BLaER1 (cell line): ENCODE results near the gene TMEM121B.

Source experiments
- H3K27ac ChIP-seq: shearing (Covaris generic); formaldehyde crosslinking; 2 replicates; pipeline ENCODE4 v1.8.1; 2022
- H3K27me3 ChIP-seq: shearing (Covaris generic); formaldehyde crosslinking; 2 replicates; pipeline ENCODE4 v1.8.1; 2022
- H3K36me3 ChIP-seq: shearing (Covaris generic); formaldehyde crosslinking; 2 replicates; pipeline ENCODE4 v1.8.1; 2022
- H3K4me1 ChIP-seq: shearing (Covaris generic); formaldehyde crosslinking; 2 replicates; pipeline ENCODE4 v1.8.1; 2022
- H3K4me2 ChIP-seq: shearing (Covaris generic); formaldehyde crosslinking; 2 replicates; pipeline ENCODE4 v1.8.1; 2022
- H3K4me3 ChIP-seq: shearing (Covaris generic); formaldehyde crosslinking; 2 replicates; pipeline ENCODE4 v1.8.1; 2022
- H3K9ac ChIP-seq: shearing (Covaris generic); formaldehyde crosslinking; 2 replicates; pipeline ENCODE4 v1.8.1; 2022
- H3K9me3 ChIP-seq: shearing (Covaris generic); formaldehyde crosslinking; 2 replicates; pipeline ENCODE4 v1.8.1; 2022
- H4K20me1 ChIP-seq: shearing (Covaris generic); formaldehyde crosslinking; 2 replicates; pipeline ENCODE4 v1.8.1; 2022
- Cebpa-rat ChIP-seq: shearing (Covaris generic); IDR thresholded peaks from 2 replicates; pipeline ENCODE4 v1.8.1; 2022

TMEM121B gene

DNA sequence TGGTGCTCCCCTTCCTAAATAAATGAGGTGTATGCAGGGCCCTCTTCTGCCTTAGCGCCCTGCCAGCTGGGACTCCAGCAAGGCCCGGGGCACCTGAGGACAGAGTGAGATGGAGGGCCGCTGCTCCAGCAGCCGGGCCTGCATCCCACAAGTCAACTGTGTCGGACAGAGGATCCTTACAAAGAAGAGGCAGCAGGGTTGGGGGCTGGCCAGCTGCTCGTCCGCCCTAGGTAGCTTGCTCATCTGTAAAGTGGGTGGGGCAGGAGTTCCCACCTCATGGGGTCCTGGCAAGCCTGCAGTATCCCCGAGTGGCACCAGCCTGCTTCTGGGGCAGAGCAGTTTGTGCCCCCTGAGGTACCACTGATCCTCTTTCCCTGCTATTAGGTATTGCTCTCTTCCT lies 7.6 kb downstream of the TMEM121B start:
- no peaks in the 10 kb centered on the region for H3K9me3 ChIP-seq
- peaks cover 67% of the 10 kb centered on the region for H3K4me1 ChIP-seq
- no peak overlapping the region for H3K9ac ChIP-seq
- no peak overlapping the region for H3K4me3 ChIP-seq
- peaks cover 59% of the 10 kb centered on the region for H4K20me1 ChIP-seq
- TF ChIP-seq Cebpa-rat: no peak
- no peaks in the 10 kb centered on the region for H3K27me3 ChIP-seq
- H3K36me3 ChIP-seq: peaks cover 22% of the 10 kb centered on the region
- no peak overlapping the region for H3K4me2 ChIP-seq
- H3K27ac ChIP-seq: no peak overlapping the region

DNA sequence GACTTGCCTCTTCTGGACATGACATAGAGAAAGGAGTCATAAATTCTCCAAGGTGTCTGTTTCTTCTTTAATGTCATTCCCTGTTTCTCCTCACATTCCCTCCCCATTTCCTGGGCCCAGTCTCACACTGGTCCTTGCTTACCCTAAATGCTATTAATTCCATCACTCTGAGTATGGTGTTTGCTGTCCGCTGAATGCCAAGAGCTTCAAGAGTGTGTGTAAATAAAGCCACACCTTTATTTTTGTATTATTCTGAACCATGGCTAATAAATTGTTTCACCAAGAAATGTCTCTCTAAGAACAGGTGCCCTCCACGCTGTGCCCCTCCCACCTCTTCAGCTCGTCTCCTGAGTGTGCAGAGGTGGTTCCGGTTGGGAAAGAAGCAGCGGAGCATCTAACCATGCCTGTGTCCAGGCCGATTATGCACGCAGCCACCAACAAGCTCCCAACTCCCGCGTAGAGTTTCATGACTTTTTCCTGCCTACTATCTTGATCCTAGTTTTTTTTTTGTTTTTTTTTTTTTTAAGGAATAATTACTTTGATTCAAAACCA lies 8.6 kb downstream of the TMEM121B start:
- Histone ChIP-seq H3K4me2 (no peak overlapping the region; the same call in 1 of the 2 replicates), H4K20me1 (peaks cover 56% of the 10 kb centered on the region), H3K27me3 (no peaks in the 10 kb centered on the region), H3K9ac (no peak overlapping the region), H3K4me3 (no peak overlapping the region), H3K9me3 (no peaks in the 10 kb centered on the region), H3K36me3 (peaks cover 32% of the 10 kb centered on the region), H3K4me1 (peaks cover 57% of the 10 kb centered on the region), H3K27ac (no peak overlapping the region)
- TF ChIP-seq Cebpa-rat: no peak

DNA sequence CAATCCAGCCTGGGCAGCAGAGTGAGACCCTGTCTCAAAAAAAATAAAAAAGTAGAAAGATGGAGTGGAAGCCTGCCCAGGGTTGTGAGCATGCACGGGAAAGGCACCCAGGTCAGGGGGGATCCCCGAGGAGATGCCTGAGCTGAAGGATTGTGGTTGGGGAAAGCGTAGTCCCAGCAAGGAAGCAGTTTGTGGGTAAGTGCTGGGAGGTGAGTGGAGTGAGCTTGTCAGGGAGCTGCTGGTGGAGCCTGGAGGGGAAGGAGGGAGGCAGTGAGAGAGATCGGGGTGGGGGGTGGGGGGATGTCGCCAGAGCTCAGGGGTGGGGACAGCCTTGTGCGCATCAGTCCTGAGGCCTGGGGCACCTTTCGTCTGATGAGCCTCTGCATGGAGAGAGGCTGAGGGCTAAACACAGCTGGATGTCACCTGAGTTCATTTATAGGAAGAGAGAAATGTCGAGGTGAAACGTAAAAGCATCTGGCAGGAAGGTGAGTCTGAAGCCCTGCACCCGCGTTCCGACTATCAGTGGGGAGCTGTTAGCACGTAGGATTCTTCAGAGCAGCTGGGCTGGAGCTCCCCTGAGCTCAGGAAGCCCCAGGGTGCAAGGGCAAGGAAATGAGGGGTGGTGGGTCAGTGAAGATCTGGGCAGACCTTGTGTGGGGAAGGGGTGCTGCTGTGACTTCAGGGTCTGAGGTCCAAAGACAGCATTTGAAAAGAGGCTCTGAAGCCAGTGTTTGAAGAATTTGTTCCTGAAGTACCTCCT lies 10.2 kb downstream of the TMEM121B start:
- Histone ChIP-seq H3K27me3 (no peaks in the 10 kb centered on the region), H4K20me1 (peaks cover 66% of the 10 kb centered on the region), H3K4me2 (no peak overlapping the region), H3K36me3 (peaks cover 42% of the 10 kb centered on the region), H3K4me3 (no peak overlapping the region), H3K4me1 (peaks cover 56% of the 10 kb centered on the region), H3K9me3 (no peaks in the 10 kb centered on the region), H3K9ac (no peak overlapping the region), H3K27ac (no peak overlapping the region)
- TF ChIP-seq Cebpa-rat: no peak

DNA sequence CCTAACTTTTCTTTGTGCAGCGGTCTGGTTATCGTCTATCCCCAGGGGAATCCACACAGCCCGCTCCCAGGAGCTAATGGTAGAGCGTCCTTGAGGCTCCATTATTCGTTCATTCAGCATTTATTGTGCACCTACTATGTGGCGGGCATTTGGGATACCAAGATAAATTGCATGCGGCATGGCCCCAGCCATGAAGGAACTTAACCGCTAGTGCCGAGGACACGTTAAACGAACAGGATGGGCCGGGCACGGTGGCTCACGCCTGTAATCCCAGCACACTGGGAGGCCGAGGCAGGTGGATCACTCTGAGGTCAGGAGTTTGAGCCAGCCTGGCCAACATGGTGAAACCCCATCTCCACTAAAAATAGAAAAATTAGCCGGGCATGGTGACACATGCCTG lies 11.2 kb downstream of the TMEM121B start:
- Histone ChIP-seq H3K9me3 (no peaks in the 10 kb centered on the region), H3K9ac (no peak overlapping the region), H3K4me2 (no peak overlapping the region), H3K4me3 (no peak overlapping the region), H3K27ac (no peak overlapping the region), H3K27me3 (no peaks in the 10 kb centered on the region), H3K36me3 (peaks cover 52% of the 10 kb centered on the region), H3K4me1 (peaks cover 51% of the 10 kb centered on the region), H4K20me1 (peaks cover 72% of the 10 kb centered on the region)
- TF ChIP-seq Cebpa-rat: no peak

DNA sequence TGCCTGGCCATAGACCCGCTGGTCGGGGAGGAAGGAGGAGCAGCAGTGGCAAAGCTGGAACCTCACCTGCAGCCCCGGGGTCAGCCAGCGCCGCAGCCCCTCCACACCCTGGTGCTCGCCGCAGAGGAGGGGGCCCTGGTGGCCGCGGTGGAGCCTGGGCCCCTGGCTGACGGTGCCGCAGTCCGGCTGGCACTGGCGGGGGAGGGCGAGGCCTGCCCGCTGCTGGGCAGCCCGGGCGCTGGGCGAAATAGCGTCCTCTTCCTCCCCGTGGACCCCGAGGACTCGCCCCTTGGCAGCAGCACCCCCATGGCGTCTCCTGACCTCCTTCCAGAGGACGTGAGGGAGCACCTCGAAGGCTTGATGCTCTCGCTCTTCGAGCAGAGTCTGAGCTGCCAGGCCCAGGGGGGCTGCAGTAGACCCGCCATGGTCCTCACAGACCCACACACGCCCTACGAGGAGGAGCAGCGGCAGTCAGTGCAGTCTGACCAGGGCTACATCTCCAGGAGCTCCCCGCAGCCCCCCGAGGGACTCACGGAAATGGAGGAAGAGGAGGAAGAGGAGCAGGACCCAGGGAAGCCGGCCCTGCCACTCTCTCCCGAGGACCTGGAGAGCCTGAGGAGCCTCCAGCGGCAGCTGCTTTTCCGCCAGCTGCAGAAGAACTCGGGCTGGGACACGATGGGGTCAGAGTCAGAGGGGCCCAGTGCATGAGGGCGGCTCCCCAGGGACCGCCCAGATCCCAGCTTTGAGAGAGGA lies 11.9 kb downstream of the TMEM121B start:
- H3K27me3 ChIP-seq: no peaks in the 10 kb centered on the region
- H3K9me3 ChIP-seq: no peaks in the 10 kb centered on the region
- no peak overlapping the region for H3K27ac ChIP-seq
- TF ChIP-seq Cebpa-rat: no peak
- no peak overlapping the region for H3K4me3 ChIP-seq
- H3K4me2 ChIP-seq: no peak overlapping the region
- H3K4me1 ChIP-seq: peaks cover 44% of the 10 kb centered on the region
- H4K20me1 ChIP-seq: peaks cover 71% of the 10 kb centered on the region
- peaks cover 59% of the 10 kb centered on the region for H3K36me3 ChIP-seq
- no peak overlapping the region for H3K9ac ChIP-seq

DNA sequence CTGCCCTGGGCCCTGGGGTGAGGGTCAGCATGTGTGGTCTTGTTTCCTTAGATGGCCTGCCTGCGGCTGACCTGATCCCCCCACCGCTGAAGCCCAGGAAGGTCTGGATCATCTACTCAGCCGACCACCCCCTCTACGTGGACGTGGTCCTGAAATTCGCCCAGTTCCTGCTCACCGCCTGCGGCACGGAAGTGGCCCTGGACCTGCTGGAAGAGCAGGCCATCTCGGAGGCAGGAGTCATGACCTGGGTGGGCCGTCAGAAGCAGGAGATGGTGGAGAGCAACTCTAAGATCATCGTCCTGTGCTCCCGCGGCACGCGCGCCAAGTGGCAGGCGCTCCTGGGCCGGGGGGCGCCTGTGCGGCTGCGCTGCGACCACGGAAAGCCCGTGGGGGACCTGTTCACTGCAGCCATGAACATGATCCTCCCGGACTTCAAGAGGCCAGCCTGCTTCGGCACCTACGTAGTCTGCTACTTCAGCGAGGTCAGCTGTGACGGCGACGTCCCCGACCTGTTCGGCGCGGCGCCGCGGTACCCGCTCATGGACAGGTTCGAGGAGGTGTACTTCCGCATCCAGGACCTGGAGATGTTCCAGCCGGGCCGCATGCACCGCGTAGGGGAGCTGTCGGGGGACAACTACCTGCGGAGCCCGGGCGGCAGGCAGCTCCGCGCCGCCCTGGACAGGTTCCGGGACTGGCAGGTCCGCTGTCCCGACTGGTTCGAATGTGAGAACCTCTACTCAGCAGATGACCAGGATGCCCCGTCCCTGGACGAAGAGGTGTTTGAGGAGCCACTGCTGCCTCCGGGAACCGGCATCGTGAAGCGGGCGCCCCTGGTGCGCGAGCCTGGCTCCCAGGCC lies 12.7 kb downstream of the TMEM121B start:
- peaks cover 66% of the 10 kb centered on the region for H3K36me3 ChIP-seq
- TF ChIP-seq Cebpa-rat: no peak
- H3K4me1 ChIP-seq: peaks cover 36% of the 10 kb centered on the region
- no peaks in the 10 kb centered on the region for H3K9me3 ChIP-seq
- H3K9ac ChIP-seq: no peak overlapping the region
- H3K27me3 ChIP-seq: no peaks in the 10 kb centered on the region
- H3K27ac ChIP-seq: no peak overlapping the region
- H4K20me1 ChIP-seq: peaks cover 69% of the 10 kb centered on the region
- no peak overlapping the region for H3K4me3 ChIP-seq
- no peak overlapping the region for H3K4me2 ChIP-seq

DNA sequence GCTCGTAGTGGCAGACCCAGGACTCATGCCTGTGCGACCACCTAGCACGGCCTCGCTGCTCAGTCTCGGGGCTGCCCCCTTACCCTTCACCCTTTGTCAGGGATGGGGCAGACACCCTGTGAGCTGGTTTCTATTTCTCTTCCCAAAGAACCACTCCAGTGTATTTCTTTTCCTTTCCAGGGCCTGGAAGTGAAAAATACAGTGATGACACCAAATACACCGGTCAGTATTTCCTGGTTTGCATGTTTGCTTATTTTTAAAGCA lies 13.7 kb downstream of the TMEM121B start:
- no peaks in the 10 kb centered on the region for H3K27me3 ChIP-seq
- H3K9ac ChIP-seq: no peak overlapping the region
- no peak overlapping the region for H3K4me3 ChIP-seq
- H3K9me3 ChIP-seq: no peaks in the 10 kb centered on the region
- peak overlapping the region; percentile 41 for H3K27ac ChIP-seq
- peaks cover 76% of the 10 kb centered on the region for H3K36me3 ChIP-seq
- H3K4me2 ChIP-seq: peak overlapping the region; percentile 69
- H4K20me1 ChIP-seq: peaks cover 68% of the 10 kb centered on the region
- TF ChIP-seq Cebpa-rat: no peak
- peaks cover 26% of the 10 kb centered on the region for H3K4me1 ChIP-seq

DNA sequence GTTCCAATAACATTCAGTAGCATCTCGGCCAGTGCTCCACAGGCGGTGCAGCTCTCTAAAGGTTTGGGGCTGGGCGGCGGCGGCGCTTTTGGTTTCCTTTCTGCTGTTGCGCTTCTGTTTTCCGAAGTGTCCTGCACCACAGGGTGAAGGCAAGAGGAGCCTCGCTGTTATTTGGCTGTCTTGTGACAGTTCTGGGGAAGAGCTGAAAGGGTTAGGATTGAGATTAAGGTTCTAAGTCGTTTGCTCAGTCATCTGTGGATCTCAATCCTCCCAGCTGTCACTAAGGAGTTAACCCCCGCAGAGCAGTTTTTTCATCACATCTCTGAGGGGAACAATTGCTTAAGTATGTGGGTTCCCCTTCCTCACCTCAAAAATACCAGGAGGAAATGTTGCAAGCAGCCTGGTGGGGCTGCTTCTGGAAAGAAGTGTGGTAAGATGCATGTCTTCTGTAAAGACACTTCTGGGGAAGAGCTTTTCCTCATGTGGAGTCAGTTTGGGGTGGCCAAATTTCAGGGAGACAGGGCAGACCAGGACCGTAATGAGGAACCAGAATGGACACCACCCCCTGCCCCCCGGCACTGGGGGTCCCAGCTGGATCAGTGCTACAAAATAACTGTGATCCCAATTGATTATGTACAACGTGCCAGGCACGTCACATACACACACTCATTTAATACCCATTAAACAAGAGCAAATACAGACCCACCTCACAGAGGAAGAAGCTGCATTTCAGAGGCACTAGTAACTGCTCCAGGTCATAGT lies 14.2 kb downstream of the TMEM121B start:
- H3K9me3 ChIP-seq: no peaks in the 10 kb centered on the region
- 0 out of 2 replicates have a peak overlapping the region, but pooled peaks have one; percentile 5 for H3K9ac ChIP-seq
- no peak overlapping the region for H3K4me3 ChIP-seq
- H3K4me1 ChIP-seq: peaks cover 21% of the 10 kb centered on the region
- peaks cover 63% of the 10 kb centered on the region for H4K20me1 ChIP-seq
- peak overlapping the region; percentile 69 for H3K4me2 ChIP-seq
- TF ChIP-seq Cebpa-rat: 0 out of 2 replicates have a peak, but pooled peaks have one; percentile 11
- H3K27ac ChIP-seq: peak overlapping the region; percentile 41
- H3K36me3 ChIP-seq: peaks cover 81% of the 10 kb centered on the region
- no peaks in the 10 kb centered on the region for H3K27me3 ChIP-seq

DNA sequence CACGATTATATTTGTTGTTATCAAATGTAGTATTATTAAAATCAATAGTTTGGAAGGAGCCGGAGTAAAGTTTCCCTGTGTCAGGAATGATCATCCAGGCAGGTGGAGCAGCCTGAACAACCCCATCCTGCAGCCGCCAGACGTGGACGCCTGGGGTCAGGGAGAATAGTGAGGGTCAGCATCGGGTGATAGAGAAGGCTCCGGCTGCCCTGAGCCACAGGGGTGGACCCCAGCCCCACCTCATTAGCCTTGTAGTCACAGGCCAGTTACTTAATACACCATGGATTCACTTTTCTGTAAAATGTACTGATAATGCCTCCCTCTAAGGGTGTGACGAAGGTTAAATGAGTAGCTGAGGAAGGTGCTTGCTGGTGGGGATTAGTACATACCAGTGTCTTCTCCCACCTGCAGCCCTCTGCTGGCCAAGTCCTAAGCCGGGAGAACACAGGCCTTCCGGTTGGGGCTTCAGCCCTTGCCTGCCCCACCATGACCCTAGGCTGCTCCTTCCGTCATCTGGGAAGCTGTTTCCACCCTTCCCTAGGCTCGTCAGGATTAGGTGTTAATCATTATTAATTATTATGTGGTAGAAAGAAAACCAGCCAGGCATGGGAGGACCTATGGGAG lies 14.9 kb downstream of the TMEM121B start:
- Histone ChIP-seq H3K4me2 (peak overlapping the region; percentile 69), H3K36me3 (peaks cover 88% of the 10 kb centered on the region)
- no peak for TF ChIP-seq Cebpa-rat

More for the DNA sequence above, 14.9 kb downstream of the TMEM121B start:
- Histone ChIP-seq H4K20me1 (peaks cover 65% of the 10 kb centered on the region), H3K9me3 (no peaks in the 10 kb centered on the region), H3K4me1 (peaks cover 26% of the 10 kb centered on the region), H3K27ac (peak overlapping the region; percentile 41; the same call in 1 of the 2 replicates), H3K4me3 (no peak overlapping the region), H3K9ac (0 out of 2 replicates have a peak overlapping the region, but pooled peaks have one; percentile 5), H3K27me3 (no peaks in the 10 kb centered on the region)
